ENCODE results near the gene BHLHE41. TPM values are rescaled to one million over a fixed set of nuclear protein-coding genes. Genes with fewer than 3 reads are reported as not detected.
A peak's percentile ranks its signal among the peaks of the same experiment; 100 is the strongest.

BHLHE41 gene
- total RNA-seq = 1 to 10 TPM in 2 of 5 donors, under 1 TPM in 1, not detected in 2; 0.46 to 1.7 (median 1.3) TPM
- total RNA-seq (2013) = 0.13 TPM
- 0 to 3.9 (median 0.06) reads per million in 29 experiments for total RNA-seq

GRCh38 chr12:26124446-26125399 lies at the start of gene BHLHE41:
BHLHE41 (minus strand) TSS chr12:26125037; CDS start chr12:26124779, 258 bp downstream.
- Mint-ChIP-seq H3K4me3 (peak within 1 kb of the TSS; percentile 73 to 82 (median 77)), H3K27ac (peak within 1 kb of the TSS in 1 of 2 donors; percentile 61), H3K4me1 (peaks cover 25 to 49% (median 40%) of the 10 kb centered on the region in 3 donors), H3K9me3 (no peaks in the 10 kb centered on the region), H3K36me3 (no peaks in the 10 kb centered on the region), H3K27me3 (peaks cover 59 to 77% of the 10 kb centered on the region in 2 donors)
- peaks cover 21 to 39% of the 10 kb centered on the region in 2 experiments for H3K4me1 ChIP-seq (ENCODE audit: control insufficient read depth in 1 of 2, extremely low read depth in 1 of 2, insufficient read depth in 2 of 2, low read length in 2 of 2)
- peak in 5 of 35 experiments; percentile 7 to 36 (median 16) for DNase-seq
- H3K4me3 ChIP-seq (ENCODE audit: control insufficient read depth in 1 of 2, extremely low read depth in 1 of 2, low read length in 1 of 2) = peak within 1 kb of the TSS; percentile 20 to 75
- no peak for ATAC-seq (replicated peaks in 1 of 4)
- H3K9me3 ChIP-seq = no peaks in the 10 kb centered on the region
- ChIA-PET CTCF (interaction anchor here (0.6 to 1.1 kb wide), 2 partner anchors 9 to 752 kb away, joined by 3 to 5 read pairs; no protein-coding TSS in a partner anchor), POLR2A (interaction anchor here (0.7 kb wide), 2 partner anchors 605 to 842 kb away, joined by 6 read pairs; no protein-coding TSS in a partner anchor)
- H3K36me3 ChIP-seq (ENCODE audit: control insufficient read depth in 2 of 2, extremely low read depth in 1 of 2, insufficient read depth in 1 of 2, low read length in 1 of 2) = no peaks in the 10 kb centered on the region
- 6% methylated on average over 10 of the region's 54 CpGs for WGBS (ENCODE audit: insufficient coverage)
- H3K27ac ChIP-seq (ENCODE audit: low read length) = no peak within 1 kb of the TSS
- peaks cover 45 to 50% of the 10 kb centered on the region in 2 experiments for H3K27me3 ChIP-seq (replicated peaks in 1 of 2; ENCODE audit: control insufficient read depth in 2 of 2, extremely low read depth in 1 of 2, insufficient read depth in 2 of 2, low read length in 1 of 2)

- POLR2A ChIA-PET = interaction anchor here in 1 of 2 donors (0.6 kb wide), 1 partner anchor 73 kb away, joined by 3 read pairs; no protein-coding TSS in a partner anchor
- 57% methylated on average over 3 of the region's 4 CpGs for WGBS (ENCODE audit: insufficient coverage)
- Histone ChIP-seq H3K27me3 (replicated peaks in 1 of 2; ENCODE audit: control insufficient read depth in 2 of 2, extremely low read depth in 1 of 2, insufficient read depth in 2 of 2, low read length in 1 of 2) (peaks cover 0 to 6% of the 10 kb centered on the region in 2 experiments), H3K27ac (ENCODE audit: low read length) (no peak overlapping the region), H3K9me3 (no peaks in the 10 kb centered on the region), H3K4me1 (ENCODE audit: control insufficient read depth in 1 of 2, extremely low read depth in 1 of 2, insufficient read depth in 2 of 2, low read length in 2 of 2) (no peaks in the 10 kb centered on the region), H3K4me3 (ENCODE audit: control insufficient read depth in 1 of 2, extremely low read depth in 1 of 2, low read length in 1 of 2) (no peak overlapping the region), H3K36me3 (ENCODE audit: control insufficient read depth in 2 of 2, extremely low read depth in 1 of 2, insufficient read depth in 1 of 2, low read length in 1 of 2) (no peaks in the 10 kb centered on the region)
- Mint-ChIP-seq H3K4me3 (no peak overlapping the region), H3K27me3 (peaks cover 21 to 26% of the 10 kb centered on the region in 2 donors), H3K36me3 (no peaks in the 10 kb centered on the region), H3K4me1 (no peaks in the 10 kb centered on the region), H3K27ac (no peak overlapping the region), H3K9me3 (no peaks in the 10 kb centered on the region)
- CTCF ChIA-PET = no interaction called here
- ATAC-seq (replicated peaks in 1 of 4) (no peak), DNase-seq (no peak)
Observed at GRCh38 chr12:26172946-26173552, 48.2 kb upstream of the BHLHE41 start.

GRCh38 chr12:26172539-26172938 lies 47.7 kb upstream of the BHLHE41 start:
- ATAC-seq (replicated peaks in 1 of 4) (no peak), DNase-seq (no peak)
- WGBS (ENCODE audit: insufficient coverage) = 86% methylated on average over 3 of the region's 7 CpGs
- no peaks in the 10 kb centered on the region for H3K4me1 ChIP-seq (ENCODE audit: control insufficient read depth in 1 of 2, extremely low read depth in 1 of 2, insufficient read depth in 2 of 2, low read length in 2 of 2)
- H3K4me1 Mint-ChIP-seq = no peaks in the 10 kb centered on the region
- no peaks in the 10 kb centered on the region for H3K36me3 ChIP-seq (ENCODE audit: control insufficient read depth in 2 of 2, extremely low read depth in 1 of 2, insufficient read depth in 1 of 2, low read length in 1 of 2)
- no peak overlapping the region for H3K27ac Mint-ChIP-seq
- H3K4me3 ChIP-seq (ENCODE audit: control insufficient read depth in 1 of 2, extremely low read depth in 1 of 2, low read length in 1 of 2) = no peak overlapping the region
- H3K36me3 Mint-ChIP-seq = no peaks in the 10 kb centered on the region
- H3K9me3 Mint-ChIP-seq = no peaks in the 10 kb centered on the region
- no peak overlapping the region for H3K27ac ChIP-seq (ENCODE audit: low read length)
- H3K27me3 Mint-ChIP-seq = peaks cover 24 to 30% of the 10 kb centered on the region in 2 donors
- H3K9me3 ChIP-seq = no peaks in the 10 kb centered on the region
- peaks cover 0 to 7% of the 10 kb centered on the region in 2 experiments for H3K27me3 ChIP-seq (replicated peaks in 1 of 2; ENCODE audit: control insufficient read depth in 2 of 2, extremely low read depth in 1 of 2, insufficient read depth in 2 of 2, low read length in 1 of 2)
- H3K4me3 Mint-ChIP-seq = no peak overlapping the region
- POLR2A ChIA-PET = interaction anchor here in 1 of 2 donors (0.6 kb wide), 1 partner anchor 72 kb away, joined by 3 read pairs; no protein-coding TSS in a partner anchor
- CTCF ChIA-PET = no interaction called here

- Mint-ChIP-seq H3K36me3 (no peaks in the 10 kb centered on the region), H3K27ac (no peak overlapping the region), H3K4me1 (no peaks in the 10 kb centered on the region), H3K27me3 (peaks cover 29 to 30% of the 10 kb centered on the region in 2 donors), H3K9me3 (no peaks in the 10 kb centered on the region), H3K4me3 (no peak overlapping the region)
- ChIA-PET CTCF (interaction anchor here in 1 of 2 donors (0.5 kb wide), 1 partner anchor 989 kb away, joined by 4 read pairs; no protein-coding TSS in a partner anchor), POLR2A (interaction anchor here in 1 of 2 donors (0.6 kb wide), 1 partner anchor 781 kb away, joined by 13 read pairs; no protein-coding TSS in a partner anchor)
- ATAC-seq (replicated peaks in 1 of 4) = no peak
- no peak for DNase-seq
- no peak overlapping the region for H3K4me3 ChIP-seq (ENCODE audit: control insufficient read depth in 1 of 2, extremely low read depth in 1 of 2, low read length in 1 of 2)
- peaks cover 0 to 6% of the 10 kb centered on the region in 2 experiments for H3K27me3 ChIP-seq (replicated peaks in 1 of 2; ENCODE audit: control insufficient read depth in 2 of 2, extremely low read depth in 1 of 2, insufficient read depth in 2 of 2, low read length in 1 of 2)
- no peak overlapping the region for H3K27ac ChIP-seq (ENCODE audit: low read length)
- no peaks in the 10 kb centered on the region for H3K36me3 ChIP-seq (ENCODE audit: control insufficient read depth in 2 of 2, extremely low read depth in 1 of 2, insufficient read depth in 1 of 2, low read length in 1 of 2)
- no peaks in the 10 kb centered on the region for H3K9me3 ChIP-seq
- 100% methylated on average over 2 of the region's 4 CpGs for WGBS (ENCODE audit: insufficient coverage)
- no peaks in the 10 kb centered on the region for H3K4me1 ChIP-seq (ENCODE audit: control insufficient read depth in 1 of 2, extremely low read depth in 1 of 2, insufficient read depth in 2 of 2, low read length in 2 of 2)
Observed at GRCh38 chr12:26172013-26172412, 47.2 kb upstream of the BHLHE41 start.

GRCh38 chr12:26164118-26164517 lies 39.3 kb upstream of the BHLHE41 start:
- H3K4me3 Mint-ChIP-seq = no peak overlapping the region
- WGBS (ENCODE audit: insufficient coverage) = 67% methylated on average over 1 of the region's 3 CpGs
- no peaks in the 10 kb centered on the region for H3K9me3 Mint-ChIP-seq
- DNase-seq (no peak), ATAC-seq (replicated peaks in 1 of 4) (no peak)
- H3K4me1 Mint-ChIP-seq = no peaks in the 10 kb centered on the region
- H3K27me3 Mint-ChIP-seq = peaks cover 26 to 32% of the 10 kb centered on the region in 2 donors
- ChIA-PET CTCF (no interaction called here), POLR2A (no interaction called here)
- Histone ChIP-seq H3K36me3 (ENCODE audit: control insufficient read depth in 2 of 2, extremely low read depth in 1 of 2, insufficient read depth in 1 of 2, low read length in 1 of 2) (no peaks in the 10 kb centered on the region), H3K4me1 (ENCODE audit: control insufficient read depth in 1 of 2, extremely low read depth in 1 of 2, insufficient read depth in 2 of 2, low read length in 2 of 2) (no peaks in the 10 kb centered on the region), H3K27me3 (replicated peaks in 1 of 2; ENCODE audit: control insufficient read depth in 2 of 2, extremely low read depth in 1 of 2, insufficient read depth in 2 of 2, low read length in 1 of 2) (peaks cover 0 to 8% of the 10 kb centered on the region in 2 experiments), H3K4me3 (ENCODE audit: control insufficient read depth in 1 of 2, extremely low read depth in 1 of 2, low read length in 1 of 2) (no peak overlapping the region), H3K9me3 (no peaks in the 10 kb centered on the region), H3K27ac (ENCODE audit: low read length) (no peak overlapping the region)
- no peaks in the 10 kb centered on the region for H3K36me3 Mint-ChIP-seq
- H3K27ac Mint-ChIP-seq = no peak overlapping the region

- DNase-seq = no peak
- no peak overlapping the region for H3K4me3 Mint-ChIP-seq
- 69% methylated on average over 3 of the region's 4 CpGs for WGBS (ENCODE audit: insufficient coverage)
- H3K9me3 ChIP-seq = no peaks in the 10 kb centered on the region
- no peak overlapping the region for H3K27ac ChIP-seq (ENCODE audit: low read length)
- ChIA-PET POLR2A (no interaction called here), CTCF (no interaction called here)
- H3K27me3 Mint-ChIP-seq = peaks cover 23 to 26% of the 10 kb centered on the region in 2 donors
- H3K36me3 ChIP-seq (ENCODE audit: control insufficient read depth in 2 of 2, extremely low read depth in 1 of 2, insufficient read depth in 1 of 2, low read length in 1 of 2) = no peaks in the 10 kb centered on the region
- H3K36me3 Mint-ChIP-seq = no peaks in the 10 kb centered on the region
- H3K4me3 ChIP-seq (ENCODE audit: control insufficient read depth in 1 of 2, extremely low read depth in 1 of 2, low read length in 1 of 2) = no peak overlapping the region
- H3K9me3 Mint-ChIP-seq = no peaks in the 10 kb centered on the region
- H3K27ac Mint-ChIP-seq = no peak overlapping the region
- no peak for ATAC-seq (replicated peaks in 1 of 4)
- H3K4me1 ChIP-seq (ENCODE audit: control insufficient read depth in 1 of 2, extremely low read depth in 1 of 2, insufficient read depth in 2 of 2, low read length in 2 of 2) = no peaks in the 10 kb centered on the region
- peaks cover 0 to 13% of the 10 kb centered on the region in 2 experiments for H3K27me3 ChIP-seq (replicated peaks in 1 of 2; ENCODE audit: control insufficient read depth in 2 of 2, extremely low read depth in 1 of 2, insufficient read depth in 2 of 2, low read length in 1 of 2)
- H3K4me1 Mint-ChIP-seq = no peaks in the 10 kb centered on the region
Observed at GRCh38 chr12:26162905-26163304, 38.1 kb upstream of the BHLHE41 start.

Measured in T-cell (primary cell).